Neural crest cell (in vitro differentiated cells): ENCODE data around the gene GNPTAB. TPM values are rescaled to one million over a fixed set of nuclear protein-coding genes. Genes with fewer than 3 reads are reported as not detected.

ENCODE experiments used
- DNase-seq: peaks from one replicate; pipeline ENCODE4 v3.0.0; 2021; ENCODE audit warnings: low read depth, mixed read lengths, low spot score
- H3K27ac Mint-ChIP-seq: one replicate; pipeline ENCODE4 v1.8.0; 2021; ENCODE audit warnings: mild to moderate bottlenecking, mixed read lengths; ENCODE audit not compliant: unreplicated experiment
- H3K27me3 Mint-ChIP-seq: 2 replicates; pipeline ENCODE4 v1.8.0; 2021; ENCODE audit warnings: low read depth, mild to moderate bottlenecking, mixed read lengths
- H3K36me3 Mint-ChIP-seq: 2 replicates; pipeline ENCODE4 v1.8.0; 2021; ENCODE audit warnings: low read depth, mild to moderate bottlenecking, mixed read lengths
- H3K4me1 Mint-ChIP-seq: 2 replicates; pipeline ENCODE4 v1.8.0; 2021; ENCODE audit warnings: mixed read lengths
- H3K4me3 Mint-ChIP-seq: one replicate; pipeline ENCODE4 v1.8.0; 2021; ENCODE audit warnings: mild to moderate bottlenecking, mixed read lengths
- H3K9me3 Mint-ChIP-seq: 2 replicates; pipeline ENCODE4 v1.8.0; 2021; ENCODE audit warnings: mixed read lengths
- CTCF ChIP-seq: fragments of 200-600 bp; sonication (generic); conservative IDR thresholded peaks from 2 replicates; pipeline ENCODE4 v1.5.0; 2021; ENCODE audit warnings: antibody characterized with exemption, mild to moderate bottlenecking
- total RNA-seq: library from RNA; stranded (reverse); gene quantifications from 2 replicates; pipeline ENCODE4 v1.2.1, GENCODE V29; 2021

Gene GNPTAB
- total RNA-seq, 1 donor from 2014 or later, result 11.0 TPM

- no peaks in the 10 kb centered on the region for H3K36me3 Mint-ChIP-seq
- no peaks in the 10 kb centered on the region for H3K4me1 Mint-ChIP-seq
- TF ChIP-seq CTCF, result no peak
- no peaks in the 10 kb centered on the region for H3K9me3 Mint-ChIP-seq
- H3K4me3 Mint-ChIP-seq, result no peak overlapping the region
- H3K27me3 Mint-ChIP-seq, result no peaks in the 10 kb centered on the region
- no peak for DNase-seq
- H3K27ac Mint-ChIP-seq, result no peak overlapping the region
Measured at GRCh38 chr12:101764051-101764792, 66.5 kb downstream of the GNPTAB start.

- Mint-ChIP-seq H3K27me3 (no peaks in the 10 kb centered on the region), H3K4me1 (no peaks in the 10 kb centered on the region), H3K36me3 (peaks cover 2% of the 10 kb centered on the region), H3K9me3 (no peaks in the 10 kb centered on the region), H3K4me3 (no peak overlapping the region), H3K27ac (no peak overlapping the region)
- no peak for DNase-seq
- no peak for TF ChIP-seq CTCF
Measured at GRCh38 chr12:101763246-101763931, 67.4 kb downstream of the GNPTAB start.

- Mint-ChIP-seq H3K36me3 (peaks cover 3% of the 10 kb centered on the region), H3K27ac (no peak overlapping the region), H3K4me1 (no peaks in the 10 kb centered on the region), H3K4me3 (no peak overlapping the region), H3K27me3 (no peaks in the 10 kb centered on the region), H3K9me3 (no peaks in the 10 kb centered on the region)
- no peak for DNase-seq
- TF ChIP-seq CTCF, result no peak
Measured at GRCh38 chr12:101761781-101762180, 69.0 kb downstream of the GNPTAB start.

GRCh38 chr12:101761350-101761749, 69.4 kb downstream of the GNPTAB start:
- H3K27ac Mint-ChIP-seq, result no peak overlapping the region
- no peaks in the 10 kb centered on the region for H3K9me3 Mint-ChIP-seq
- H3K4me3 Mint-ChIP-seq, result no peak overlapping the region
- TF ChIP-seq CTCF, result no peak
- no peaks in the 10 kb centered on the region for H3K4me1 Mint-ChIP-seq
- peaks cover 3% of the 10 kb centered on the region for H3K36me3 Mint-ChIP-seq
- H3K27me3 Mint-ChIP-seq, result no peaks in the 10 kb centered on the region
- DNase-seq, result no peak

- Mint-ChIP-seq H3K4me1 (no peaks in the 10 kb centered on the region), H3K4me3 (no peak overlapping the region), H3K27ac (no peak overlapping the region), H3K9me3 (no peaks in the 10 kb centered on the region), H3K36me3 (peaks cover 3% of the 10 kb centered on the region), H3K27me3 (no peaks in the 10 kb centered on the region)
- no peak for DNase-seq
- TF ChIP-seq CTCF, result peak; percentile 76
Measured at GRCh38 chr12:101759396-101760047, 71.2 kb downstream of the GNPTAB start.
